NCI-H1694 (cell line): ENCODE results near the gene VASP.

Experiments
- DNase-seq: peaks from one replicate; lab custom pipeline; 2025; lab: John Stamatoyannopoulos, UW

VASP gene

GRCh38 chr19:45515081-45515624 is 7.9 kb downstream of the VASP start:
- no peak for DNase-seq

- DNase-seq: no peak
Observed at GRCh38 chr19:45515807-45516401, 8.6 kb downstream of the VASP start.

- DNase-seq: no peak
Observed at GRCh38 chr19:45517238-45517637, 10.0 kb downstream of the VASP start.

DNA sequence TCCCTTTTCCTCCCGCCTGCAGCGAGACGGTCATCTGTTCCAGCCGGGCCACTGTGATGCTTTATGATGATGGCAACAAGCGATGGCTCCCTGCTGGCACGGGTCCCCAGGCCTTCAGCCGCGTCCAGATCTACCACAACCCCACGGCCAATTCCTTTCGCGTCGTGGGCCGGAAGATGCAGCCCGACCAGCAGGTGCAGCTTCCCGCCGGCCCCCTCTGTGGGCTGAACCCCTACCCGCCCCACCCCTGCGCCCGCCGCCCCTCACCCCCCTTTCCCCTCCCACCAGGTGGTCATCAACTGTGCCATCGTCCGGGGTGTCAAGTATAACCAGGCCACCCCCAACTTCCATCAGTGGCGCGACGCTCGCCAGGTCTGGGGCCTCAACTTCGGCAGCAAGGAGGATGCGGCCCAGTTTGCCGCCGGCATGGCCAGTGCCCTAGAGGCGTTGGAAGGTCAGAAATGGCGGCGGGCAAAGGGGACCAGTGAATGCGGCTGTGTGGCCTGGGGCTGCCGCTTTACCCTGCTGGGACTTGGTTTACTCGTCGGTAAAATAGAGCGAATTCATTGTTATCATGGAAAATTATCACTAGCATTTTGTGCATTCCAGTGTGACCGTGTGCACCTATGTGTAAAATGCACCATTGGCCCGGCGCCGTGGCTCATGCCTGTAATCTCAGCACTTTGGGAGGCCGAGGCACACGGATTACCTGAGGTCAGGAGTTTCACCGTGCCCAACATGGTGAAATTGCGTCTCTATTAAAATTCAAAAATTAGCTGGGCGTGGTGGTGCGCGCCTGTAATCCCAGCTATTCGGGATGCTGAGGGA is 10.6 kb downstream of the VASP start:
- DNase-seq: no peak

DNA sequence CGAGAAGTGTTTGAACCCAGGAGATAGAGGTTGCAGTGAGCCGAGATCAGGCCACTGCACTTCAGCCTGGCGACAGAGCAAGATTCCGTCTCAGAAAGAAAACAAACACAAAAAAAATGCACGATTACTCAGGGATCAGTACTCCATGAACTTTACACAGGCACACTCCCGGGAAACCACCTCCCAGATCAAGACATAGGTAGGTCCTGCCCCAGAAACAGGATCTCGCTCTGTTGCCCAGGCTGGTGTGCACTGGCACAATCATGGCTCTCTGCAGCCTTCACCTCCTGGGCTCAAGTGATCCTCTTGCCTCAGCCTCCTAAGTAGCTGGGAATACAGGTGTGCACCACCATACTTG is 11.2 kb downstream of the VASP start:
- no peak for DNase-seq

DNA sequence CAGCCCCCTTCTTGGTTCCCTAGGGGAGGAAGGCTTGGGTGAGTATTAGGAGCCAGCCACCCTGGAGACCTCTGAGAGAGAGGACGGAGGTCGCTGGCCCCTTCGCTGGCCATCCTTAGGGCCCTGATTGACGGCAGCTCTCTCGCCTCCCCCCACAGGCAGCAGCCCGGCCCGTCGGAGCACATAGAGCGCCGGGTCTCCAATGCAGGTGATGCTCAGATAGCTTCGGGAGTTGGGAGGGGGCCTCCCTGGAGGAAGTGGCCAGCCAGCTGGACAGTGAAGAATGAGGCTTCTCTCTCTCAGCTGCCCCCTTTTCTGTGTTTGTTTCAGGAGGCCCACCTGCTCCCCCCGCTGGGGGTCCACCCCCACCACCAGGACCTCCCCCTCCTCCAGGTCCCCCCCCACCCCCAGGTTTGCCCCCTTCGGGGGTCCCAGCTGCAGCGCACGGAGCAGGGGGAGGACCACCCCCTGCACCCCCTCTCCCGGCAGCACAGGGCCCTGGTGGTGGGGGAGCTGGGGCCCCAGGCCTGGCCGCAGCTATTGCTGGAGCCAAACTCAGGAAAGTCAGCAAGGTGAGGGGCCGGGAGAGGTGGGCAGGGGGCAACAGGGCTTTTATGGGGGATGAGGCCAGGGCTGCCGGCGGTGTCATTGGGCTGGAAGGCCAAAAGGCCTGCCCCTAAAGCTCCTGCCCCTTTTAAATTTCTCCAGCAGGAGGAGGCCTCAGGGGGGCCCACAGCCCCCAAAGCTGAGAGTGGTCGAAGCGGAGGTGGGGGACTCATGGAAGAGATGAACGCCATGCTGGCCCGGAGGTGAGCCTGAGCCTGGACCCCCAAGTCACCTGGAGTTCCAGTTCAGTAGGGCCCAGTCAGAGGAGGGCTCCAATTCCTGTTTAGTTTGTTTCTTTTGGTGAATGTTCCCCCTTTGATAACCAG is 15.0 kb downstream of the VASP start:
- no peak for DNase-seq

GRCh38 chr19:45523642-45524256 is 16.5 kb downstream of the VASP start:
- DNase-seq: peak; percentile 95

DNA sequence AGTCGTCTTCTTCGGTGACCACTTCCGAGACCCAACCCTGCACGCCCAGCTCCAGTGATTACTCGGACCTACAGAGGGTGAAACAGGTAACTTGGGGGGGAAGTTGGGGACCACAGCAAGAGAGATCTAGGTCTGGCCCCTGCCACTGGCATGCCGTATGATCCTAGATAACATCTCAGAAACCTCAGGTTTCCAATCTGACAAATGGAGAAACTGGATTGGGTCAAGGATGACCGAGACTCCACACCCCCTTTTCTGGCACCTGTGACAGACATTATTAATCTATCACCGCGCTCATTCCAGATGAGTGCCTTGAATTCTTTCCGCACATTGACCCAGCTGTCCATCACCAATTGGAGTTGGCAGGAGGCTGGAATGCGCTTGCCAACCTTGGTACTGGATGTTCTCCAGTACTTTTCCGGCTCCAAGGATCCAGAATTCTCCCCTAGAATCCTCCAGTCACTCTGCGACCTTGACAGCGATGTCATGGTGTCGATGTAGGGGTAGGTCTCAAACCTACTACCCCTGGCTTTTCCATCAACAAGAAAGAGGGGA is 17.4 kb downstream of the VASP start:
- no peak for DNase-seq

DNA sequence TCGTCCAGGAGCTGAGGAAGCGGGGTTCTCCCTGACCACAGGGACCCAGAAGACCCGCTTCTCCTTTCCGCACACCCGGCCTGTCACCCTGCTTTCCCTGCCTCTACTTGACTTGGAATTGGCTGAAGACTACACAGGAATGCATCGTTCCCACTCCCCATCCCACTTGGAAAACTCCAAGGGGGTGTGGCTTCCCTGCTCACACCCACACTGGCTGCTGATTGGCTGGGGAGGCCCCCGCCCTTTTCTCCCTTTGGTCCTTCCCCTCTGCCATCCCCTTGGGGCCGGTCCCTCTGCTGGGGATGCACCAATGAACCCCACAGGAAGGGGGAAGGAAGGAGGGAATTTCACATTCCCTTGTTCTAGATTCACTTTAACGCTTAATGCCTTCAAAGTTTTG is 18.9 kb downstream of the VASP start:
- peak; percentile 21 for DNase-seq

DNA sequence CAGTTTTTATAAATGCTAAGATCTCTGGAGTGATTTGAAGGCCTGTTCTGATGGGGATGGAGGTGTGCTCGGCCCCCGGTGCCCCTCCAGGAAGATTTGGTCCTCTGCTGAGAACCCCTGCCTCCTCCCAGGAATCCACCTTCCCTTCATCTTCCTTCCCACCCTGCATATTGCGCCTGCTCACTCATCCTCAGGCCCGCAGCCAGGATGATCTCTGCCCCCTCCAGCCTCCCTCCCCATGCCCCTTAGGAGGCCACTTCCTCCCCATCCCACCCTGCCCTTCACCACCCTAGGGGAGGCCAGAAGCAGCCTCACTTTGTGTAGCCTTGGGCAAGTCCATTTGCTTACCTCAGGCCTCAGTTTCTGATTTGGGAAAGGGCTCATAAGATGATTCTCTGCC is 19.7 kb downstream of the VASP start:
- DNase-seq: no peak

- no peak for DNase-seq
Observed at GRCh38 chr19:45527731-45528130, 20.5 kb downstream of the VASP start.

DNA sequence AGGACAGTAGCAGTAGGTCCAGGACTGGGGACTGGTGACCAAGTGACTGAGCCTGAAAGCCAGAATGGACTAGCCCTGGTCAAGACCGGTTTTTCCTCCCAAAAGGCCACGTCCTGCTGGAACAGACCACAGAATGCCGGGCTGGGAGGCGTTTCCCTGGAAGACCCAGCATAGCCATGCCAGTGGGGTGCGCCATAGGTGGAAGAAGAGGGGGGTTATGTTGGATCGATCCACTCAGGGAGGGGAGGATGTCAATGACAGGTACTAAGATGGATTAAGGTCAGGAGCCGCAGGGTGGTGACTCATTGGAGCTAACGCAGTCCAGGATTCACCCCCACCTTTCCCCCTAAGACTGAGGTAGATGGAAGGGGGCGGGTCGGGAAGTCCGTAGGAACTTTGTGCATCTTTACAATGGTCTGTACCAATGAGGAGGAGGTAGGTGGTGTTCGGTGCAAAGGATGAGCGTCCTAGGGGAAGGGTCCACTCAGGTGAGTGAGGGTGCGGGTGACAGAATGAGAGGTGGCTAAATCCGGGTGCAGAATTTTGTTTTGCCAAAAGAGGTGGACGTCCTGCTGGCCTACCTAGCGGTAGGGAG is 21.0 kb downstream of the VASP start:
- DNase-seq: no peak

DNA sequence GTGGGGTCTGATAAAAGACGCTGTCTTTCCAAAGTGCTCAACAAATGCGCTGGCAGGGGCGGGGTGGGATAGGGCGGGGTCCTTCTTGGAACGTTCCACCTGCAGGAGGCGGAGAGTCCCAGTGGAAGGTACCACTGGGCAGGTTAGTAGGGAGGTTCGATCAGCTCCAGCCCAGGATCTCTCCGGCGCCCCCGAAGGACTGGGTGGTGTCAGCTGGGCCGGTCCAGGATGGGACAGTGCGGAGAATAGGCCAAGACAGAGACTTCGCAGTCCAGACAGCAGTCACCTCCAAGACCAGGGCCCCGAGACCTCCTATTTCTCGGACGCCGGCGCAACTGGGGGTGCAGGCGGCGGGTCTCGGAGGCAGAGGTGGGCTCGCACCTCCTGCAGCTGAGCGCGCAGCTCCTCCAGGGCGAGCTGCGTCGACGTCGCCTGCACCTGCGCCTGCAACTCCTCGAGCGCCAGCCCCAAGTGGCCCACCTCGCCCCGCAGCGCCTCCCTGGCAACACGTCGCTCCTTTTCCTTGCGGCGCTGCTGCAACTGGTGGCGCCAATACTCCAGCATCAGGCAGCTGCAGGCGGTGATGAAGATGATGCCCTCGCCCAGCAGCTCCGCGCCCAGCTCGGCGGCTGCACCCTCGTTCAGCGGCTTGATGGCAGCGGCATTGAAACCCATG is 21.6 kb downstream of the VASP start:
- DNase-seq: no peak

GRCh38 chr19:45529420-45529785 is 22.1 kb downstream of the VASP start:
- no peak for DNase-seq

DNA sequence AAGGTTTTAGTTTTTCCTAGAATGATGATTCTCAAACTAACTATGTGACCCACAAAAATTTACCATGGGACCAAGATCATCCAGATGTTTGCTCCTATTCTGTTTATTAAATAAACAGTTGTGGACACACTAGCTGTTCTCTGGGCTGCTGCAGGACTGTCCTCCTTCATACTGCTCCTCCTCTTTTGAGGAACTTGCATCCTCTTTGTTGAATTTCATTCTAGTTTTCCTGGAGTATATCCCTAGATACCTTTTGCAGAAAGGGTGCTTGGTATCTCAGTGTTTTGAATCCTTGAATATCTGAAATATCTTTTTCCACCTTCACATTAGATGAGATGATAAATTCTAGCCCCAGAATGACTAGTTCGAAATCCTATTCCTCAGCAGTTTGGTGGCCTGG is 24.1 kb downstream of the VASP start:
- DNase-seq: no peak

DNA sequence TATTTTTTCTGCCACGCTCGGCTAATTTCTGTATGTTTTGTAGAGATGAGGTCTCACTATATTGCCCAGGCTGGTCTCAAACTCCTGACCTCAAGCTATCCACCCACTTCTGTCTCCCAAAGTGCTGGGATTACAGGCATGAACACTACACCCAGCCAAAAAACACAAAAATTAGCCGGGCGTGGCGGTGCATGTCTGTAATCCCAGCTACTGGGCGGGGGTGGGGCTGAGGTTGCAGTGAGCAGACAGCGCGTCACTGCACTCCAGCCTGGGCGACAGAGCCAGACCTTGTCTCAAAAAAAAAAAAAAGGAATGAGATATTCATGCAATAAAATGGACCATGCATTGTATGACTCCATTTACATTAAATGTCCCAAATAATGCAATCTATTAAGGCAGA is 32.2 kb downstream of the VASP start:
- DNase-seq: no peak

GRCh38 chr19:45542234-45542668 is 35.0 kb downstream of the VASP start:
- no peak for DNase-seq

- DNase-seq: no peak
Observed at GRCh38 chr19:45547211-45547770, 40.0 kb downstream of the VASP start.

GRCh38 chr19:45547965-45548609 is 40.8 kb downstream of the VASP start:
- DNase-seq: no peak

GRCh38 chr19:45553464-45553863 is 46.2 kb downstream of the VASP start:
- DNase-seq: no peak
